IMR-90 (cell line): ENCODE data around the gene CTRB1.
A peak's percentile ranks its signal among the peaks of the same experiment; 100 is the strongest.

Experiments
- CEBPB ChIP-seq: IDR thresholded peaks from 2 replicates; pipeline ENCODE4 v1.6.1; 2012; ENCODE audit warnings: low read depth, low read length, improper control_type of control experiment
- CTCF ChIP-seq: conservative IDR thresholded peaks from 2 replicates; pipeline ENCODE4 v1.5.1; 2012; ENCODE audit warnings: mild to moderate bottlenecking, low read depth, low read length, improper control_type of control experiment
- MAFK ChIP-seq: IDR thresholded peaks from 2 replicates; pipeline ENCODE4 v1.6.1; 2012; ENCODE audit warnings: low read depth, low read length, improper control_type of control experiment

GRCh38 chr16:75244844-75245758 lies 26.3 kb downstream of the CTRB1 start:
- TF ChIP-seq CTCF (no peak), CEBPB (0 out of 2 replicates have a peak, but pooled peaks have one; percentile 0), MAFK (no peak)
